ENCODE data around the gene CLEC17A.
"Not testable (repeated sequence)": the region's sequence is repeated elsewhere in the genome, so short reads cannot be mapped to it uniquely, and the experiment has no call there.

The CLEC17A gene, protein sequence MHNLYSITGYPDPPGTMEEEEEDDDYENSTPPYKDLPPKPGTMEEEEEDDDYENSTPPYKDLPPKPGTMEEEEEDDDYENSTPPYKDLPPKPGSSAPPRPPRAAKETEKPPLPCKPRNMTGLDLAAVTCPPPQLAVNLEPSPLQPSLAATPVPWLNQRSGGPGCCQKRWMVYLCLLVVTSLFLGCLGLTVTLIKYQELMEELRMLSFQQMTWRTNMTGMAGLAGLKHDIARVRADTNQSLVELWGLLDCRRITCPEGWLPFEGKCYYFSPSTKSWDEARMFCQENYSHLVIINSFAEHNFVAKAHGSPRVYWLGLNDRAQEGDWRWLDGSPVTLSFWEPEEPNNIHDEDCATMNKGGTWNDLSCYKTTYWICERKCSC

GRCh38 chr19:14582894-14583340, at the start of gene CLEC17A:
TSS of gene CLEC17A (plus strand) at chr19:14583084. CDS start at chr19:14583161, 77 bp downstream.
- DNase-seq (ENCODE audit: low spot score) = no peak

DNA sequence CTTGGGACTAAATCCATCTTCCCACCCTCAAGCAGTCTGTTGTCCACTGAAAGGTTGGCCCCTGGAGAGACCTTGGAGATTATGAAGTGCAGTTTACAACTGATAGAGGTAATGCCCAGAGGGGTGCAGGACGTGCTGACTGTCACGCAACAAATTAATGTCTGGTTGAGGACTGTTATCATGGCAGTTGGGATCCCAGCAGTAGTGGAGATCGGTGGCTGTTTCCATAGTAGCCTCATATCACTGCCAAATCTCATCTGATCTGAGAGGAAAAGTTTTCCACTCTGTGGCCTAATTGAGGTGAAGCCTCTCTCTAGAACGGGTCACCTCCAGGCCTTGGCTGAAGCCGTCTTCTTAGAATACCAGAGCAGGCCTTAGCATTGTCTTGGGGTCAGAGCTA, 49.4 kb upstream of the CLEC17A start:
- DNase-seq (ENCODE audit: low spot score) = no peak

DNA sequence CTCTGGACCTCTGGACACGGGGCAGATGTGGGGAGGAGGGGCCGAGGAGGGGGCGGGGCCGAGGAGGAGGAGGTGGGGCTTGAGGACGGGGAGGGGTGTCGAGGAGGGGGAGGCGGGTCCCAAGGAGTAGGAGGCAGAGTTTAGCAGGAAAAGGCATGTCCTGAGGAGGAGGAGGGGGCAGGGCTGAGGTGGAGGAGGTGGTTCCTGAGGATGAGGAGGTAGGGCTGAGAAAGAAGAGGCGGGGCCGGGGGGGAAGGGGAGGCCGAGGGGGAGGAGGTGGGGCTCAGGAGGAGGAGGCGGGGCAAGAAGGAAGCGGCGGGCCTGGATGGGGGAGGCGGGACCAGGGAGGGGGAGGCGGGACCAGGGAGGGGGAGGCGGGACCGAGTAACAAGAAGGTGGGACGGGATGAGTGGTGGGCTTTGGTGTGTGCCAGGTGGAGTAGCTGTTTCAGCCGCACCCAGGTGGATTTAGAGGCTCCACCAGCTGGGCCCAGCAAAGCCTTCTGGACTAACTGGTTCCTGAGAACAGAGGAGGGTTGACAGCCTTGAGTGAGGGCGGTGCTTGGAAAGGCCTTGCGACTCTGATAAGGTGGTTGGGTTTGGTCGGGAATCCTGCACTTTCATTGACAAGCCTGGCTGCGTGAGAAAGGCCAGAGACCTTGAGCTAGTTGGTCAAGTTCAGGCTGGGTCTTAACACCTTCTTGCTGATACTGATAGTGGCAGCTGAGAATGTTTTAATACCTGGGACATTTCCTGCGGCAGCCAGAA, 45.8 kb upstream of the CLEC17A start:
- DNase-seq (ENCODE audit: low spot score) = peak; percentile 88

DNA sequence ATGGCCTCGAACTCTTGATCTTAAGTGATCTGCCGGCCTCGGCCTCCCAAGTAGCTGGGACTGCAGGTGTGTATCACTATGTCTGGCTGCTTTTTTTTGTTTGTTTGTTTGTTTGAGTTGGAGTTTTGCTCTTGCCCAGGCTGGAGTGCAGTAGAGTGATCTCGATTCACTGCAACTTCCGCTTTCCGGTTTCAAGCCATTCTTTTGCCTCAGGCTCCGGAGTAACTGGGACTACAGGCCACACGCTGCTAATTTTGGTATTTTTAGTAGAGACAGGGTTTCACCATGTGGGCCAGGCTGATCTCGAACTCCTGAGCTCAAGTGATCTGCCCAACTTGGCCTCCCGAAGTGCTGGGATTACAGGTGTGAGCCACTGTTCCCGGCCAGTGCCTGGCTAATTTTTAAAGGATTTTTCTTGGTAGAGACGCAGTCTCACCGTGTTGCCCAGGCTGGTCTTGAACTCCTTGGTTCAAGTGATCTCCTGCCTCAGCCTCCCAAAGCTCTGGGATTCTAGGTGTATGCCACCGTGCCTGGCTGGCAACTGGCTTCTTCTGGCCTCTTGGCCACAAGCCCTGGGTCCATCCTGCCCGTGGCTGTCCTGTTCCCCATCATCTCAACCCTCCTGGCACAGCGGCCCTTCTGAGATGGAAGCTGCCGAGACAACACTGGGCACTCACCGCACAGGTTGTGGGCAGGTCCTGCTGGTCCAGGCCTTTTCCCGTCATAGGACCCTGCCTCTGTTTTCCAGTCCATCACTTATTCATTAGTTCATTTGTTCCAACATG, 42.0 kb upstream of the CLEC17A start:
- no peak for DNase-seq (ENCODE audit: low spot score)

- DNase-seq (ENCODE audit: low spot score) = not testable (repeated sequence)
These were observed 40.9 kb upstream of the CLEC17A start for GRCh38 chr19:14541979-14542378.

DNA sequence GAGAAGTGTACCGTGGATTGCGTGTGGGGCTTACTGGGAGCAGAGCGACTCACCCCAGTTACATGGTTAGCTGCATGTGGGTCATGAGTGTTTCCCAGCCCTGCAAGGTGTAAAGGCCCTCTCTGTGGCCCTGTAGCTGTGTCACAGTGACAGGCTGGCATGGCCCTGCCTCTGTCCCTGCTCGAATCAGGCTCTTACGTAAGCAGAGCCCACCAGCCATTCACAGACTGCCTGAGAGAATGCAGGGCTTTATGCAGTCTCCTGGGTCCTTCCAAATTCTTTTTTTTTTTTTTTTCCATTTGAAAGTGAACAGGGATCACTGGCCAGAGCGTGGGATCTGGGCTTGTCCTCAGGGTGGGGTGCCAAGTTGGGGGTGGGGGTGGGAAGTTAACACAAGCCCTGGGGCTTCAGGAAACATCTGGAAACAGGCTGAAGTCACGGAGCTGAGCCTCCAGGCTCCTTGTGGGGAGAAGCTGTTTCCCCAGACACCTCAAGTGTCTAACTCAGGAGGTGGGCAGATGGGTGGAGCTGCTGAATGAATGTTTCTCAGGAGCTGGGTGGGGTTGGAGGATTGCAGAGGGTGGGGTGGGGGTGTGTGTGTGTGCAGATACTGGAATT, 40.1 kb upstream of the CLEC17A start:
- no peak for DNase-seq (ENCODE audit: low spot score)

GRCh38 chr19:14544047-14544446, 38.8 kb upstream of the CLEC17A start:
- no peak for DNase-seq (ENCODE audit: low spot score)

- DNase-seq (ENCODE audit: low spot score) = no peak
These were observed 37.7 kb upstream of the CLEC17A start for GRCh38 chr19:14544977-14545715.

GRCh38 chr19:14545716-14546082, 37.2 kb upstream of the CLEC17A start:
- no peak for DNase-seq (ENCODE audit: low spot score)

DNA sequence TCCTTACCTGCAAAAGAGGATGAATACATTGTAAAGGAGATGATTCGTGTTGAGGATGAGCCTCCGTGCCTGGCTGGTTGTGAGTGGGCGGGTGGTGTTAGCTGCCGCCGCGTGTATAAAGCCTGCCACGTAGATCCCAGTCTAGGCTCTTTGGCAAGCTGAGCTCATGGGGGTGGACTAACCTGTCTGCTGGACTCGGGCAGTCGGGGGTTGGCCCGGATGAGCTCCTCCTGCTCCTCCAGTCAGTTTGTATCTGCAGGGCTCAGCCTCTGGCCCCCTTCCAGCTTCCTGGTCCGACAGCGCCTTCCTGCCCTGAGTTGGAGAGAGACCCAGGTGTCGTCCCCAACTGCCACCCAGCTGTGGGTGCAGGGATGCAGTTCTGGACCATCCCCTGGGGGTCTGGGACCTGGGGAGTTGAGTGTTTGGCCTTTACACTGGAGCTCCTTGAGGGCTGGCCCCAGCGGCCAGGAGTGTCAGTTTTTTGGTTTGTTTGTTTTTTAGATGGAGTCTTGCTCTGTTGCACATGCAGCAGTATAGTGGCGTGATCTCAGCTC, 32.6 kb upstream of the CLEC17A start:
- no peak for DNase-seq (ENCODE audit: low spot score)

GRCh38 chr19:14551134-14552005, 31.5 kb upstream of the CLEC17A start:
- not testable (repeated sequence) for DNase-seq (ENCODE audit: low spot score)

DNA sequence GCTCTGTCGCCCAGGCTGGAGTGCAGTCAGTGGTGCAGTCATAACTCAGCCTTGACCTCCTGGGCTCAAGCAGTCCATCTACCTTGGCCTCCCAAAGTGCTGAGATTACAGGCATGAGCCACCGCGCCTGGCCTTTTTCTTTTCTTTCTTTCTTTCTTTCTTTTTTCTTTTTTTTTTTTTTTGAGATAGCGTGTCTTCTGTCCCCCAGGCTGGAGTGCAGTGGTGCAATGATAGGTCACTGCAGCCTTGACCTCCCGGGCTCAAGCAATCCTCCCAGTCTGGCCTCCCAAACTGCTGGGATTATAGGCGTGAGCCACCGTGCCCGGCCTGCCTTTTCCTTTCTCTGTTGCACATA, 30.9 kb upstream of the CLEC17A start:
- DNase-seq (ENCODE audit: low spot score) = not testable (repeated sequence)

- DNase-seq (ENCODE audit: low spot score) = no peak
These were observed 29.6 kb upstream of the CLEC17A start for GRCh38 chr19:14553042-14553938.

DNA sequence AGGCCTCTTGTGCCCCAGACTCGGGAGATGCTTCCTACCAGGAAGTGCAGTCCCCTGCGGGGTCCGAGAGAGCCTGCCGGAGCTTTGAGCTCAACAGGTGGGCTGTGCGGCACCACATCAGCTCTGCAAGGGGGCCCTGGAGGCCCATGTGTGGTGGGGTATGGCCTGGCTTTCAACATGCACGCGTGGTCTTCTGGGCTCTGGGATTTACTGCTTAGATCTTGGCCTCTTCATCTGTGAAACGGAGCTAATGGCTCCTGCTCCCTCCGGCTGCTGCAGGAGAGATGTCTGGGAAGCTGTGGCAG, 29.0 kb upstream of the CLEC17A start:
- DNase-seq (ENCODE audit: low spot score) = no peak

- DNase-seq (ENCODE audit: low spot score) = no peak
These were observed 28.5 kb upstream of the CLEC17A start for GRCh38 chr19:14554382-14554812.

- DNase-seq (ENCODE audit: low spot score) = no peak
These were observed 26.8 kb upstream of the CLEC17A start for GRCh38 chr19:14555918-14556661.

DNA sequence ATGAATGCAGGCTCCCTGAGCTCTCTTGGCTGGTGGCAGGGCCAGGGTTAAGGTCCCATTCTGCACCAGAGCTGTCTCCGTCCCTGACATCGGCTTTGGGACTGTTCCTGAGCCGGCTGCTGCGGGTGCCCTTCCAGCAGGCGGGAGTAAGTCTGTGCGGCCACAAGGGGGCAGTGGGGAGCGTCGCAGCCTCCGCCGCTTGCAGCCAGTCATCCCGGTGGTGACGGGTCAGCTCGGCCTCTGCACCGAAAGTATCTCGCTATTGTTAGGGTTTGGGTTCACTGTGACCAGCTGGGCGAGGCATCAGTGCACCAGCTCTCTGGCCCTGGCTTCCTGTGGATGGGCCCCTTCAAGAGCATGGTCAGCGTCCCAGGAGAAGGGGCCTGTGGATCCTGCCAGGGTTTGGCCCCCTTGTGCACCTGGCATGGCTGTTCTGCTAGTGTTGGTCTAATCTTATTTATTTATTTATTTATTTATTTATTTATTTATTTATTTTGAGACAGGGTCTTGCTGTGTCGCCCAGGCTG, 26.2 kb upstream of the CLEC17A start:
- peak; percentile 67 for DNase-seq (ENCODE audit: low spot score)

DNA sequence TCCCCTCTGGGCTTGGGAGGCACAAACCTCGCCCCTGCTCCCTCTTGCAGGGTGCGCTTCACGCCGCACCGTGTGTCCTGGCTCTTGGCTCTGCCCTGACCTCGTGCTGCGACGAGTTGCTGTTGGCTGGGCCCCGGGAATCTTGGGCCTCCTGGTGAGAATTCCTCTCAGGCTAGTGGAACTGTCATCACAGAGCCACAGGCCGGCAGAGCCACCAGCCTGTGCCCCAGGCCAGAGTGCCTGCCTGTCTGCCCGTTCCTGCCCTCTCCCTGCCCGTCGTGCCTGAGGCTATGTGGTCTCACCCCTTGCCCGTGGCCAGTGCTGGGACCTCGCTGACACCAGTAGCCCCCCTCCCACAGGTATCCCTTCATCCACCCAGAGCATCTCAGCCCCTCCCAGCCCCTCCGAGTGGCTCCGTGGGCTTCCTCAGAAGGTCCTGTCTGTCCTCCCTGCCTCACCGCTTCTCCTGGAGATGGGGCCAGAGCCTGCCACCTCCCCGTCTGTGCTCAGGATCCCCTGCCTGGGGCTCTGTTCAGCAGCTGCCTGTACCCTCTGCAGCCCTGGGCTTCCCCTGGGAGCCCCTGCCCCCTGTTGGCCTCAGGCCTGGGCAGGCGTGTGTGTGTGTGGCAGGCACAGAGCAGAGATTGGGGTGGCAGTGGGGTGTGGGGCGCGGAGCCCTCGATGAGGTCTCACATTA, 24.4 kb upstream of the CLEC17A start:
- DNase-seq (ENCODE audit: low spot score) = no peak

Data from COLO829 (cell line).